Liver (tissue), 9 donors: ENCODE measurements around the gene UBASH3A. TPM values are rescaled to one million over a fixed set of nuclear protein-coding genes. Genes with fewer than 3 reads are reported as not detected.

Experiments used
- DNase-seq: peaks from one replicate; pipeline ENCODE4 v3.0.0-alpha.2; 2017; ENCODE audit warnings: low spot score
- H3K27ac ChIP-seq, 2 donors: one replicate each; pipeline ENCODE4 v1.7.0; 2013; ENCODE audit warnings: inconsistent platforms in 2 of 2, low read length in 2 of 2, control low read depth in 1 of 2, low read depth in 1 of 2, mild to moderate bottlenecking in 1 of 2
- H3K27me3 ChIP-seq, 4 donors: one replicate each; pipeline versions ENCODE4 v1.6.1 to v1.7.0; 2013; ENCODE audit warnings: low read length in 3 of 4, inconsistent platforms in 1 of 4, mild to moderate bottlenecking in 1 of 4, moderate library complexity in 1 of 4; ENCODE audit not compliant: control insufficient read depth in 4 of 4, insufficient read depth in 4 of 4
- H3K36me3 ChIP-seq, 4 donors: one replicate each; pipeline versions ENCODE4 v1.6.1 to v1.7.0; 2013; ENCODE audit warnings: low read length in 3 of 4, mild to moderate bottlenecking in 3 of 4, low read depth in 1 of 4, moderate library complexity in 1 of 4; ENCODE audit not compliant: control insufficient read depth in 4 of 4, insufficient read depth in 3 of 4
- H3K4me1 ChIP-seq, 4 donors: one replicate each; pipeline versions ENCODE4 v1.6.1 to v1.7.0; 2013; ENCODE audit warnings: low read length in 3 of 4, mild to moderate bottlenecking in 3 of 4, moderate library complexity in 1 of 4; ENCODE audit not compliant: control insufficient read depth in 4 of 4, insufficient read depth in 4 of 4
- H3K4me3 ChIP-seq, 3 donors: one replicate each; pipeline versions ENCODE4 v1.6.1 to v1.7.0; 2013; ENCODE audit warnings: low read length in 3 of 3, control low read depth in 1 of 3, low read depth in 1 of 3, mild to moderate bottlenecking in 1 of 3
- H3K9ac ChIP-seq, 2 donors: one replicate each; pipeline ENCODE4 v1.7.0; 2013; ENCODE audit warnings: low read length in 2 of 2, mild to moderate bottlenecking in 2 of 2, moderate library complexity in 2 of 2, control low read depth in 1 of 2, low read depth in 1 of 2
- H3K9me3 ChIP-seq, 4 donors: one replicate each; pipeline versions ENCODE4 v1.6.1 to v1.7.0; 2013; ENCODE audit warnings: low read length in 3 of 4; ENCODE audit not compliant: control insufficient read depth in 4 of 4
- ATF3 ChIP-seq: IDR thresholded peaks from 2 replicates; pipeline ENCODE4 v1.6.1; 2016; ENCODE audit warnings: antibody characterized with exemption
- CTCF ChIP-seq: fragments of 150-350 bp; IDR thresholded peaks from 2 replicates; pipeline ENCODE4 v1.5.1; 2017; ENCODE audit warnings: improper control_type of control experiment, low read depth, low read length; ENCODE audit not compliant: missing input control
- EGR1 ChIP-seq, 2 donors: IDR thresholded peaks; 2 replicates each; pipeline ENCODE4 v1.6.1; 2016 to 2018; ENCODE audit warnings: antibody characterized with exemption in 2 of 2, low read depth in 2 of 2
- FOXA1 ChIP-seq: IDR thresholded peaks from 2 replicates; pipeline ENCODE4 v1.6.1; 2016; ENCODE audit warnings: antibody characterized with exemption
- FOXA2 ChIP-seq: IDR thresholded peaks from 2 replicates; pipeline ENCODE4 v1.6.1; 2016; ENCODE audit warnings: antibody characterized with exemption
- GABPA ChIP-seq, 2 donors: IDR thresholded peaks in 1 of 2; conservative IDR thresholded peaks in 1 of 2; 2 replicates each; pipeline ENCODE4 v1.6.1; 2016; ENCODE audit warnings: antibody characterized with exemption in 2 of 2, mild to moderate bottlenecking in 1 of 2, moderate library complexity in 1 of 2
- HNF4A ChIP-seq, 2 donors: conservative IDR thresholded peaks; 2 replicates each; pipeline ENCODE4 v1.6.1; 2016; ENCODE audit warnings: antibody characterized with exemption in 2 of 2, mild to moderate bottlenecking in 2 of 2
- HNF4G ChIP-seq: IDR thresholded peaks from 2 replicates; pipeline ENCODE4 v1.6.1; 2016; ENCODE audit warnings: antibody characterized with exemption
- JUND ChIP-seq, 2 donors: IDR thresholded peaks; 2 replicates each; pipeline ENCODE4 v1.6.1; 2016; ENCODE audit warnings: antibody characterized with exemption in 2 of 2
- NR2F2 ChIP-seq: IDR thresholded peaks from 2 replicates; pipeline ENCODE4 v1.6.1; 2016; ENCODE audit warnings: antibody characterized with exemption
- RAD21 ChIP-seq, 2 donors: IDR thresholded peaks; 2 replicates each; pipeline ENCODE4 v1.6.1; 2016; ENCODE audit warnings: antibody characterized with exemption in 2 of 2, mild to moderate bottlenecking in 2 of 2
- REST ChIP-seq: IDR thresholded peaks from 2 replicates; pipeline ENCODE4 v1.6.1; 2016; ENCODE audit warnings: antibody characterized with exemption, mild to moderate bottlenecking
- RXRA ChIP-seq, 2 donors: IDR thresholded peaks; 2 replicates each; pipeline ENCODE4 v1.6.1; 2017 to 2018; ENCODE audit warnings: antibody characterized with exemption in 2 of 2, mild to moderate bottlenecking in 1 of 2
- SP1 ChIP-seq: IDR thresholded peaks from 2 replicates; pipeline ENCODE4 v1.6.1; 2018; ENCODE audit warnings: antibody characterized with exemption, mild to moderate bottlenecking
- TAF1 ChIP-seq: conservative IDR thresholded peaks from 2 replicates; pipeline ENCODE4 v1.6.1; 2016; ENCODE audit warnings: antibody characterized with exemption, mild to moderate bottlenecking
- YY1 ChIP-seq: IDR thresholded peaks from 2 replicates; pipeline ENCODE4 v1.6.1; 2016; ENCODE audit warnings: antibody characterized with exemption, mild to moderate bottlenecking
- ZBTB33 ChIP-seq: IDR thresholded peaks from 2 replicates; pipeline ENCODE4 v1.6.1; 2016; ENCODE audit warnings: antibody characterized with exemption
- WGBS: extraction: QIAGEN DNeasy Blood & Tissue Kit; methylation state at CpG from one replicate; pipeline ENCODE4 v1.1.7; 2013; 5-methylcytosine and 5-hydroxymethylcytosine counted together
- polyA plus RNA-seq, 2 donors: library from polyadenylated mRNA; stranded (reverse) in 1 of 2; unstranded in 1 of 2; fragments of 200-250 nt in 1 of 2; fragments of >200 nt in 1 of 2; fragmentation: Nextera tagmentation in 1 of 2; extraction: Ambion mirVana in 1 of 2; gene quantifications; one replicate each; pipeline versions ENCODE4 v1.2.1 to v1.2.3, GENCODE V29; 2013 to 2015
- total RNA-seq, 2 donors: library from RNA; depleted of rRNA; stranded (reverse); fragments of >200 nt; gene quantifications; one replicate each; pipeline ENCODE4 v1.2.3, GENCODE V29; 2014
- TF ChIP-seq, protein P1 (sequence below): IDR thresholded peaks from 2 replicates; pipeline ENCODE4 v1.6.1; 2016; ENCODE audit warnings: antibody characterized with exemption
- donor health status: healthy.
- donor health status: healthy.
- donor health status: healthy.
- donor health status: healthy.
- donor health status: healthy.

Gene UBASH3A
- total and polyA plus RNA-seq, 4 donors = 0.10 to 0.75 (median 0.45) TPM

GRCh38 chr21:42389449-42389835 is 14.3 kb upstream of the UBASH3A start:
- 62% methylated on average over 6 of the region's 6 CpGs for WGBS
- peaks cover 0 to 12% (median 10%) of the 10 kb centered on the region in 4 donors for H3K4me1 ChIP-seq
- no peaks in the 10 kb centered on the region for H3K36me3 ChIP-seq
- TF ChIP-seq ATF3 = no peak
- TF ChIP-seq HNF4G = no peak
- no peak for TF ChIP-seq CTCF
- TF ChIP-seq HNF4A (conservative IDR thresholded peaks at IDR 0.05) = no peak
- TF ChIP-seq JUND (IDR thresholded peaks at IDR 0.05) = no peak
- no peak for TF ChIP-seq ZBTB33
- TF ChIP-seq GABPA (IDR thresholded peaks at IDR 0.05 in 1 of 2, conservative IDR thresholded peaks at IDR 0.05 in 1 of 2) = no peak
- no peak for TF ChIP-seq REST
- no peak for TF ChIP-seq RAD21 (IDR thresholded peaks at IDR 0.05)
- TF ChIP-seq, protein P1, sequence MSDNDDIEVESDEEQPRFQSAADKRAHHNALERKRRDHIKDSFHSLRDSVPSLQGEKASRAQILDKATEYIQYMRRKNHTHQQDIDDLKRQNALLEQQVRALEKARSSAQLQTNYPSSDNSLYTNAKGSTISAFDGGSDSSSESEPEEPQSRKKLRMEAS = no peak
- no peak for TF ChIP-seq RXRA (IDR thresholded peaks at IDR 0.05)
- no peak for TF ChIP-seq FOXA2
- no peak for TF ChIP-seq TAF1
- no peak for TF ChIP-seq EGR1 (IDR thresholded peaks at IDR 0.05; ENCODE audit: low read depth in 2 of 2)
- no peak for TF ChIP-seq YY1
- no peak for TF ChIP-seq NR2F2
- no peak for TF ChIP-seq FOXA1
- TF ChIP-seq SP1 = no peak
- no peak overlapping the region for H3K9ac ChIP-seq
- no peak overlapping the region for H3K4me3 ChIP-seq
- no peak overlapping the region for H3K27ac ChIP-seq
- peaks cover 0 to 4% (median 0%) of the 10 kb centered on the region in 4 donors for H3K27me3 ChIP-seq
- no peak for DNase-seq
- no peaks in the 10 kb centered on the region for H3K9me3 ChIP-seq
